ENCODE data around the gene ATAD2B.

Gene ATAD2B

DNA sequence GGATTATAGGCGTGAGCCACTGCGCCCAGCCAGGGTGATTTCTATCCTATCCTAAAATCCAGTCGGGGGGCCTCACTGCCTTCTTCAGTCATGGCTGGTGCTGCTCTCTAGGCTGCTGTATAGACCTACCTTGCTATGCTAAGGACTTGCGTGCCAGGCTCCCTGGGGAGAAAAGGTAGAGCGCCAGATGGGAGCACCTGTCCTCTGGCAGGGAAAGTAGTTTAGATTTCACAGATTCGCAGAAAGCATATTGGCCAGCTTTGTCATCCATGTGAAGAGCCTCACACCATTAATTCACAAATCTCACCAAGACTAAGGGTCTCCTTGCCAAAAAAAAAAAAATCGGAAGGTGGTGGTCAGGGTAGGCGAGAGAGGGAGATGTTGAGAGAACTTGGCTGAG lies 217.6 kb downstream of the ATAD2B start:
- no peaks in the 10 kb centered on the region for H3K36me3 ChIP-seq (ENCODE audit: insufficient read depth)
- H3K27me3 ChIP-seq (ENCODE audit: insufficient read depth, low read depth) = no peaks in the 10 kb centered on the region
- no peaks in the 10 kb centered on the region for H4K20me1 ChIP-seq (ENCODE audit: insufficient read depth)
- no peak overlapping the region for H3K4me2 ChIP-seq
- no peak overlapping the region for H3K4me3 ChIP-seq (IDR thresholded peaks at IDR 0.05; ENCODE audit: insufficient read depth, low read depth, low read length)
- no peak overlapping the region for H3K9ac ChIP-seq
- no peak overlapping the region for H2AFZ ChIP-seq (ENCODE audit: low read depth)
- H3K4me1 ChIP-seq (ENCODE audit: low read depth, poor library complexity, severe bottlenecking) = no peaks in the 10 kb centered on the region
- TF ChIP-seq, protein P1, sequence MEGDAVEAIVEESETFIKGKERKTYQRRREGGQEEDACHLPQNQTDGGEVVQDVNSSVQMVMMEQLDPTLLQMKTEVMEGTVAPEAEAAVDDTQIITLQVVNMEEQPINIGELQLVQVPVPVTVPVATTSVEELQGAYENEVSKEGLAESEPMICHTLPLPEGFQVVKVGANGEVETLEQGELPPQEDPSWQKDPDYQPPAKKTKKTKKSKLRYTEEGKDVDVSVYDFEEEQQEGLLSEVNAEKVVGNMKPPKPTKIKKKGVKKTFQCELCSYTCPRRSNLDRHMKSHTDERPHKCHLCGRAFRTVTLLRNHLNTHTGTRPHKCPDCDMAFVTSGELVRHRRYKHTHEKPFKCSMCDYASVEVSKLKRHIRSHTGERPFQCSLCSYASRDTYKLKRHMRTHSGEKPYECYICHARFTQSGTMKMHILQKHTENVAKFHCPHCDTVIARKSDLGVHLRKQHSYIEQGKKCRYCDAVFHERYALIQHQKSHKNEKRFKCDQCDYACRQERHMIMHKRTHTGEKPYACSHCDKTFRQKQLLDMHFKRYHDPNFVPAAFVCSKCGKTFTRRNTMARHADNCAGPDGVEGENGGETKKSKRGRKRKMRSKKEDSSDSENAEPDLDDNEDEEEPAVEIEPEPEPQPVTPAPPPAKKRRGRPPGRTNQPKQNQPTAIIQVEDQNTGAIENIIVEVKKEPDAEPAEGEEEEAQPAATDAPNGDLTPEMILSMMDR (conservative IDR thresholded peaks at IDR 0.05; ENCODE audit: low read depth, low read length) = no peak
- no peak overlapping the region for H3K27ac ChIP-seq
- no peaks in the 10 kb centered on the region for H3K79me2 ChIP-seq (ENCODE audit: insufficient read depth, low read depth)

DNA sequence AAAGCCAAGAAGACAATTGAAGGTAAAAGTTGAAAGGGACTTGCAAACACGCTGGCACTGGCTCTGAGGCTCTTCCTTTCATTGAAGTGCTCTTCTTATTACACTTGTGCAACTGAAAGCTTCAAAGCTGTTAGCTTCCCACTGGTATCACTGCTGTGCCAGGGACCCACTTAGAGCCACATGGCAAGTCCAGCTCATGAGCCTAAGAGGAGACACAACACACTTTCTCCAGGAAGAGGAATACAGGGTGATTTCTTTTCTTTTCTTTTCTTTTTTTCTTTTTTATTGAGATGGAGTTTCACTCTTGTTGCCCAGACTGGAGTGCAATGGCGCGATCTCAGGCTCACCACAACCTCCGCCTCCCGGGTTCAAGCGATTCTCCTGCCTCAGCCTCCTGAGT lies 218.2 kb downstream of the ATAD2B start:
- TF ChIP-seq, protein P1 (conservative IDR thresholded peaks at IDR 0.05; ENCODE audit: low read depth, low read length) = no peak
- Histone ChIP-seq H4K20me1 (ENCODE audit: insufficient read depth) (no peaks in the 10 kb centered on the region), H3K9ac (no peak overlapping the region), H3K27me3 (ENCODE audit: insufficient read depth, low read depth) (no peaks in the 10 kb centered on the region), H3K4me1 (ENCODE audit: low read depth, poor library complexity, severe bottlenecking) (no peaks in the 10 kb centered on the region), H3K4me3 (IDR thresholded peaks at IDR 0.05; ENCODE audit: insufficient read depth, low read depth, low read length) (no peak overlapping the region), H3K4me2 (no peak overlapping the region), H3K27ac (no peak overlapping the region), H2AFZ (ENCODE audit: low read depth) (no peak overlapping the region), H3K36me3 (ENCODE audit: insufficient read depth) (no peaks in the 10 kb centered on the region), H3K79me2 (ENCODE audit: insufficient read depth, low read depth) (no peaks in the 10 kb centered on the region)

DNA sequence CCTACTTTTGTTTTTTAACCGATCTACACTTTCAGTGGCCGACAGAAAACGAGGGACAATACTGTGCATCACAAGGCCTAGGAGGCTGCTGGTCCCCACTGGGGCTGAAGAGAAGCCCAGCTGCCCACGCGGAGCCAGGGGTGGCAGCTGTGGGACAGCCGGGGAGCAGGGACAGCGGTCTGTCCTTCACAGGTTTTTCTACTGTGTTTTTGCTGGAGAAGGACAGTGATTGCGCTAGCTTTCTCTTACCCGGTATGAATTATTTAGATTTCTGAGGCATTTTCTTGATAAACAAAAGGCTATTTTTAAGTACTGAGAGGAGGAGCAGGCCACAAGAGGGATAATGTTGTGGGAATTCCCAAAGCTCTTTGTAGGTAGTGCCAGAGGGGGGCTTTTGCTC lies 219.8 kb downstream of the ATAD2B start:
- Histone ChIP-seq H3K9ac (no peak overlapping the region), H3K27me3 (ENCODE audit: insufficient read depth, low read depth) (no peaks in the 10 kb centered on the region), H2AFZ (ENCODE audit: low read depth) (no peak overlapping the region), H3K36me3 (ENCODE audit: insufficient read depth) (no peaks in the 10 kb centered on the region), H4K20me1 (ENCODE audit: insufficient read depth) (no peaks in the 10 kb centered on the region), H3K27ac (no peak overlapping the region), H3K4me1 (ENCODE audit: low read depth, poor library complexity, severe bottlenecking) (no peaks in the 10 kb centered on the region), H3K79me2 (ENCODE audit: insufficient read depth, low read depth) (no peaks in the 10 kb centered on the region), H3K4me2 (no peak overlapping the region), H3K4me3 (IDR thresholded peaks at IDR 0.05; ENCODE audit: insufficient read depth, low read depth, low read length) (no peak overlapping the region)
- TF ChIP-seq, protein P1 (conservative IDR thresholded peaks at IDR 0.05; ENCODE audit: low read depth, low read length) = no peak

DNA sequence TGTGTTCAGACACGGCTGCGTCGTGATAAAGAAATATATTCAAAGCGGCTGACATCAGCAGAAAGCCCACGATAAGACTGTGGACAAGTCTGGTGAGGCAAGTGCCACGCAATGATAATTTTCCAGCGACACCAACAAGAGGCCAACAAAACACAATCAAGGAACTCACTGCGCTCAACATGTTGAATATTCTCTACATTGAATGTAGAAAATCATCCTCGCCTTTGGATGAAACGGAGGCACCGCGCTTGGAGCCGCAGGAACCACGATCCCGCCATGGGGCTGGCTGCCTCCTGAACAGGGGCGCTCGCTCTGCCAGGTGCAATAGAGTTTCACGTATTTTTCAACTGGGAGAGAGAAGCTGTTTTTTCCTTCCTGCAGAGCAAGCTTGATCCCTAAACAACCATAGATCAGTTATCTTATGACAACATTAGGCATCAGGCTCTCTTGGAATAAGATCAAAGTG lies 220.3 kb downstream of the ATAD2B start:
- Histone ChIP-seq H3K4me1 (ENCODE audit: low read depth, poor library complexity, severe bottlenecking) (no peaks in the 10 kb centered on the region), H3K9ac (no peak overlapping the region), H3K27me3 (ENCODE audit: insufficient read depth, low read depth) (no peaks in the 10 kb centered on the region), H3K27ac (no peak overlapping the region), H3K36me3 (ENCODE audit: insufficient read depth) (no peaks in the 10 kb centered on the region), H3K4me3 (IDR thresholded peaks at IDR 0.05; ENCODE audit: insufficient read depth, low read depth, low read length) (no peak overlapping the region), H3K79me2 (ENCODE audit: insufficient read depth, low read depth) (no peaks in the 10 kb centered on the region), H2AFZ (ENCODE audit: low read depth) (no peak overlapping the region), H4K20me1 (ENCODE audit: insufficient read depth) (no peaks in the 10 kb centered on the region), H3K4me2 (no peak overlapping the region)
- TF ChIP-seq, protein P1 (conservative IDR thresholded peaks at IDR 0.05; ENCODE audit: low read depth, low read length) = no peak
